T-helper 17 cell (primary cell): ENCODE measurements around the gene SRGAP3. TPM values are rescaled to one million over a fixed set of nuclear protein-coding genes. Genes with fewer than 3 reads are reported as not detected.
A peak's percentile ranks its signal among the peaks of the same experiment; 100 is the strongest.

Experiments
- ATAC-seq: fragments of 150-1000 bp; cut with Tn5 transposase; 2 replicates; pipeline ENCODE4 v1.10.0; 2021; ENCODE audit warnings: mild to moderate bottlenecking, moderate library complexity
- DNase-seq, 3 donors: peaks; one replicate each; pipeline versions ENCODE4 v3.0.0 to v3.0.0-alpha.2; 2020 to 2021
- H3K9me3 ChIP-seq: one replicate; pipeline ENCODE4 v1.7.0; 2013; ENCODE audit warnings: low read length, mild to moderate bottlenecking; ENCODE audit not compliant: control insufficient read depth, poor library complexity, severe bottlenecking
- H3K27ac Mint-ChIP-seq: one replicate; pipeline ENCODE4 v1.8.0; 2022; ENCODE audit warnings: mild to moderate bottlenecking, moderate library complexity, mixed read lengths
- H3K27me3 Mint-ChIP-seq: one replicate; pipeline ENCODE4 v1.8.0; 2022; ENCODE audit warnings: mixed read lengths
- H3K36me3 Mint-ChIP-seq: one replicate; pipeline ENCODE4 v1.8.0; 2022; ENCODE audit warnings: low read depth, mixed read lengths
- H3K4me1 Mint-ChIP-seq: one replicate; pipeline ENCODE4 v1.8.0; 2022; ENCODE audit warnings: mild to moderate bottlenecking, mixed read lengths
- H3K4me3 Mint-ChIP-seq: one replicate; pipeline ENCODE4 v1.8.0; 2022; ENCODE audit warnings: mild to moderate bottlenecking, moderate library complexity, mixed read lengths
- total RNA-seq, 4 donors: library from RNA in 2 of 4; stranded (reverse) in 2 of 4; gene quantifications; one replicate each; pipeline ENCODE4 v1.2.3 and lab custom pipeline; 2022 to 2026

Gene SRGAP3
- total RNA-seq, 2 donors from 2014 or later, result 1.8 to 2.2 TPM

DNA sequence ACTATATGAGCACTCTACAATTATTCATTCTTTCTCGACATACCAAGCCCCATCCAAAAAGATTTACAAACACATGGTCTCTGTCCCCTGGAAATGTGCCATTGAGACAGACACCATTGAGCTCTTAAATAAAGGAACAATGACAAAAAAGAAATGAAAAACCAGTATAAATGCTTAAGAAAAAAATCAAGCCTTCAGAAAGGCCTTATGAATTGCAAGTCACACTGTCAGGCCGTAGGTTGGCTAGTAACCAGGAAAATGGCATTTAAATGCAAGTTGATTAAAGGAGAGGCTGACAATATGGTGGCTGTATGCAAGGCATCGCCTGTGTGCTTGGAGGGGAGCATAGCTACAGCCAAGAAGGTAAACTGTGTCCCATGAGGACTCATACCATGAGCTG is 49.7 kb downstream of the SRGAP3 start:
- no peaks in the 10 kb centered on the region for H3K36me3 Mint-ChIP-seq
- H3K27ac Mint-ChIP-seq, result no peak overlapping the region
- ATAC-seq, result no peak
- H3K4me1 Mint-ChIP-seq, result no peaks in the 10 kb centered on the region
- H3K27me3 Mint-ChIP-seq, result no peaks in the 10 kb centered on the region
- DNase-seq, result no peak
- no peaks in the 10 kb centered on the region for H3K9me3 ChIP-seq
- H3K4me3 Mint-ChIP-seq, result no peak overlapping the region

DNA sequence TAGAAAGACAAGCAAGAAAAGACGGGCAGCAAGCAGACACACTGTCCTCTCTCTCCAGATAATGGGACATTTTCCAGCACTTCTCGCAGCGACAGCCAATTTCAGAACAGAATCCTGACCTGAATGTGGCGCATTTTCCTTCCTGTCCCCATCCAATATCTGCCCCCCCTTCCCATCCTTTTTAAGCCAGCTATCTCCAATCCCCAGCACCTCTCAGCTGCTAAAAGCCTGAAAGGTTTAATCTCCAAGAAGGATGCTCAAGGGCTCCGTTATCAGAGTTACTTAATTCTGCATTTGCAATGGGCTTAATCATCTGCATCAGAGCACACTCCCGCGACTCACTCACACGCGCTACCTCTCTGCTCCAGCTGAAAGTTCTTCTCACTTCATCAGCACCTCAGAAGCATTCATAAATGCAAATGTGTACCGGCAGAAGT is 50.5 kb downstream of the SRGAP3 start:
- DNase-seq (no peak), ATAC-seq (no peak)
- no peak overlapping the region for H3K4me3 Mint-ChIP-seq
- no peaks in the 10 kb centered on the region for H3K36me3 Mint-ChIP-seq
- H3K27ac Mint-ChIP-seq, result no peak overlapping the region
- no peaks in the 10 kb centered on the region for H3K27me3 Mint-ChIP-seq
- H3K9me3 ChIP-seq, result no peaks in the 10 kb centered on the region
- no peaks in the 10 kb centered on the region for H3K4me1 Mint-ChIP-seq

DNA sequence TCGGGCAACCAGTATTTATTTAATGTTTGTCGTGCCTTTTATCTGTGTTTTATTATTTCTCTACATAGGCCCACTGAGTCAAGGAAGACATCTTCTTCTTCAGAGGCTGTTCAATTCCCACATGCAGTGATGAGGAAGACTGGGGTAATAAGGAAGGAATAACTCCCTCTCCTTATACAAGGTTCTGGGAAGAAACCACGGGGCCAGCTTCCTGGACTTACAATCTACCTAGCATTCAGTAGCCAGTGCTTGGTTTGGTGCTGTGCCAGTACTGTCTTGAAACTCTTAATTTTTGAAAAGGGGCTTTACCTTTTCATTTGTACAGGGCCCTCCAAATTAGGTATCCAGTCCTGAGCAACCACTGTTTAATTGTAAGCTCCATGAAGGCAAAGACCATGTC is 51.2 kb downstream of the SRGAP3 start:
- H3K27ac Mint-ChIP-seq, result no peak overlapping the region
- H3K36me3 Mint-ChIP-seq, result no peaks in the 10 kb centered on the region
- H3K4me1 Mint-ChIP-seq, result no peaks in the 10 kb centered on the region
- H3K4me3 Mint-ChIP-seq, result no peak overlapping the region
- H3K9me3 ChIP-seq, result no peaks in the 10 kb centered on the region
- DNase-seq, result no peak
- no peak for ATAC-seq
- H3K27me3 Mint-ChIP-seq, result no peaks in the 10 kb centered on the region

DNA sequence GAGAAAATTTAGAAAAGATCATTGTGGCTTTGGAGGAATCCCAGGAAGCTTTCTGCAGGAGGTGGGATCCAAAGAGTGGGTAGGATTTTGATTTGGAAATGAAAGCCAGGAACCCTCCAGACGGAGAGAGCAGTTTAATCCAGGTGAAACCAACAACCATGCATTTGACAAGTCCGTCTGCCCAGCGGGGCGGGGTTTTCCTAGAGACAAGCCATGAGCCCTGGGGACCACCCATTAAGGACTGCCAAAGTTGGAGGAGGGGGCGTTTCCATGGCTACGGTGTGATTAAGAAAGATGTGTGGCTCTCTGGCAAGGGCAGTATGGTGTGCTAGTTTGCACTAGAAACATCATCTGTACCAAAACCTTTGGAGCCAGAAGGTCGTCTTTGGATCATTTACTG is 53.4 kb downstream of the SRGAP3 start:
- no peak overlapping the region for H3K27ac Mint-ChIP-seq
- no peak overlapping the region for H3K4me3 Mint-ChIP-seq
- DNase-seq, result no peak
- H3K9me3 ChIP-seq, result no peaks in the 10 kb centered on the region
- no peaks in the 10 kb centered on the region for H3K27me3 Mint-ChIP-seq
- H3K36me3 Mint-ChIP-seq, result no peaks in the 10 kb centered on the region
- H3K4me1 Mint-ChIP-seq, result no peaks in the 10 kb centered on the region
- ATAC-seq, result no peak

GRCh38 chr3:9195390-9195789 is 54.1 kb downstream of the SRGAP3 start:
- DNase-seq (no peak), ATAC-seq (no peak)
- Mint-ChIP-seq H3K4me1 (no peaks in the 10 kb centered on the region), H3K36me3 (no peaks in the 10 kb centered on the region), H3K27ac (no peak overlapping the region), H3K4me3 (no peak overlapping the region), H3K27me3 (no peaks in the 10 kb centered on the region)
- H3K9me3 ChIP-seq, result no peaks in the 10 kb centered on the region

GRCh38 chr3:9194509-9195184 is 54.8 kb downstream of the SRGAP3 start:
- Mint-ChIP-seq H3K27ac (no peak overlapping the region), H3K36me3 (no peaks in the 10 kb centered on the region), H3K27me3 (no peaks in the 10 kb centered on the region), H3K4me3 (no peak overlapping the region), H3K4me1 (no peaks in the 10 kb centered on the region)
- H3K9me3 ChIP-seq, result no peaks in the 10 kb centered on the region
- no peak for DNase-seq
- no peak for ATAC-seq

- H3K9me3 ChIP-seq, result no peaks in the 10 kb centered on the region
- no peaks in the 10 kb centered on the region for H3K27me3 Mint-ChIP-seq
- no peaks in the 10 kb centered on the region for H3K36me3 Mint-ChIP-seq
- peak overlapping the region; percentile 16 for H3K4me3 Mint-ChIP-seq
- no peak overlapping the region for H3K27ac Mint-ChIP-seq
- H3K4me1 Mint-ChIP-seq, result no peaks in the 10 kb centered on the region
- ATAC-seq (no peak), DNase-seq (no peak)
These were observed 55.7 kb downstream of the SRGAP3 start for GRCh38 chr3:9193633-9194195.

GRCh38 chr3:9193211-9193610 is 56.2 kb downstream of the SRGAP3 start:
- peak overlapping the region; percentile 43 for H3K4me3 Mint-ChIP-seq

DNA sequence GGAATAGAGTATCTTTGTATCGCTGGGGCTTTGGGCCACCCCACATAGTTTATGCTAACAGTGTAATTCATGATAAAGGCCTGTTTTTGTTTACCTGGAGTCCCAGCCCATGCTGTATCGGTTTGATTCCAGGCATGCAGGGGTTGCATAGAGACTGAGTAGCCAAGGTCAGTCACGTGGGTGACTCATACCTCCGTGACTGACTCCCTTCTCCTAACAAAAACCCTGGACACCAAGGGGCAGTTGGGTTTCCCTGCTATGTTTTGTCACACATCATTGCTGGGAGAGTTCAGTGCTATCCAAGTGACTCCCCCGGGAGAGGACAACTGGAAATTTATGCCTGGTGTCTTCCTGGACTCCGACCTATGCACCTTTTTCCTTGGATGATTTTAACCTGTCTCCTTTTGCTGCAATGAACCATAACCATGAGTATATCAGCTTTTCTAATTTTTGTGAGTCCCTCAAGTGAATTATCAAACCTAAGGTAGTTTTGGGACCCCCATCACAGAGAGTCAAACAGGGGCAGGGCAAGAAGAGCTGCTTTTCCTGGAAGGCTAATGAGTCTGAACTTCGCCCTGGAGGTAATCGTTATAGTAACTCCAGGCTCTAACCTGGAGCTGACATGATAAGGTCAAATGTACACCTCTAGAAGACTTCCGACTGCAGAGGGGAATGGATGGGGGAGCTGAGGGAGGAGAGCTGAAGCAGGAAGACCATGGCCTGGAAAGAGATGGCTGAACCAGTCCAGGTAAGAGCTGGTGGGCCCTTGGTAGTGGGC is 57.0 kb downstream of the SRGAP3 start:
- ATAC-seq, result no peak
- Mint-ChIP-seq H3K4me1 (peaks cover 3% of the 10 kb centered on the region), H3K36me3 (peaks cover 2% of the 10 kb centered on the region)

More at GRCh38 chr3:9193211-9193610, 56.2 kb downstream of the SRGAP3 start:
- no peaks in the 10 kb centered on the region for H3K9me3 ChIP-seq
- no peaks in the 10 kb centered on the region for H3K36me3 Mint-ChIP-seq
- no peak overlapping the region for H3K27ac Mint-ChIP-seq
- no peak for ATAC-seq
- no peaks in the 10 kb centered on the region for H3K4me1 Mint-ChIP-seq
- no peaks in the 10 kb centered on the region for H3K27me3 Mint-ChIP-seq
- DNase-seq, result no peak

DNA sequence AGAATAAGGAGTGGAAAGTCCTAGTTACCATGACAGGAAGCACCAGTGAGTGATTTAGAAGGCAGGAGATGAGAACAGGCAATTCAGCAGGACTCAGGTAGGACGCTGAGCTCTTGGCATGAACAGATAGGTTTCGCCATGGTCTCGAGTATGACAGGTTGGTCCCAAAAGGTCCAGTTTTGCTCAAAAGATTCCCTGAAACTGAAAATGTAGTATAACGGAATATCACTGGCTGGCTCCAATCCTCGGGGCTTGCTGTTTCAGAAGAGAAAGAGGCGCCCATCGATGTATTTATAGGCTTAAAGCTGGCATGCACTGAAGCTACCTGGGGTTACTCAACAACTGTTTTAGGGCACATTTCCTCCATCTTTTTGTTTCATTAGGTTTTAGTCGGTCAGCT is 59.2 kb downstream of the SRGAP3 start:
- no peak overlapping the region for H3K27ac Mint-ChIP-seq
- no peak for DNase-seq
- H3K27me3 Mint-ChIP-seq, result peaks cover 11% of the 10 kb centered on the region
- H3K4me3 Mint-ChIP-seq, result no peak overlapping the region
- H3K9me3 ChIP-seq, result no peaks in the 10 kb centered on the region
- ATAC-seq, result no peak
- H3K4me1 Mint-ChIP-seq, result peaks cover 4% of the 10 kb centered on the region
- H3K36me3 Mint-ChIP-seq, result peaks cover 2% of the 10 kb centered on the region

More for the DNA sequence above, 57.0 kb downstream of the SRGAP3 start:
- no peaks in the 10 kb centered on the region for H3K9me3 ChIP-seq
- no peak overlapping the region for H3K4me3 Mint-ChIP-seq
- peaks cover 6% of the 10 kb centered on the region for H3K27me3 Mint-ChIP-seq
- no peak overlapping the region for H3K27ac Mint-ChIP-seq
- DNase-seq, result no peak

DNA sequence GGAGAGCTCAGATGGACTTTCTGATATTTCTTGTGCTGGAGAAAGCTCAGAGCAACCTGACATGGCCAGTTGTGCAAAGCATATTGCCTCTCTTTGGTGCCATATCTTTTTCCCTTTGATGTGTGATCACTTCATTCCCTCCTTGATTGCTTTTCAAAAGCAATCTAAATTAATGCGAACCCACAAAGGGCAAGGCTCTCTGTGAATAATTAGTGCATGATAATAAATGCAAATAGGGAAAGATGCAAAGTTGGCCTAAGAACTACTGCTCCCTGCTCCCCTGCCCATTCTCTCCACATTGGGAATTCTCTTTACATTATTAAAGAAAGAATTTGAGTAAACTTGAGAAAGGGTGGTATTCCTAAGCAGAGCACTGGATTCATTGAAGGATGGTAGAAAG is 60.9 kb downstream of the SRGAP3 start:
- H3K9me3 ChIP-seq, result no peaks in the 10 kb centered on the region
- Mint-ChIP-seq H3K36me3 (peaks cover 2% of the 10 kb centered on the region), H3K27me3 (peaks cover 11% of the 10 kb centered on the region), H3K4me3 (no peak overlapping the region), H3K4me1 (peaks cover 4% of the 10 kb centered on the region), H3K27ac (no peak overlapping the region)
- DNase-seq, result no peak
- ATAC-seq, result no peak

DNA sequence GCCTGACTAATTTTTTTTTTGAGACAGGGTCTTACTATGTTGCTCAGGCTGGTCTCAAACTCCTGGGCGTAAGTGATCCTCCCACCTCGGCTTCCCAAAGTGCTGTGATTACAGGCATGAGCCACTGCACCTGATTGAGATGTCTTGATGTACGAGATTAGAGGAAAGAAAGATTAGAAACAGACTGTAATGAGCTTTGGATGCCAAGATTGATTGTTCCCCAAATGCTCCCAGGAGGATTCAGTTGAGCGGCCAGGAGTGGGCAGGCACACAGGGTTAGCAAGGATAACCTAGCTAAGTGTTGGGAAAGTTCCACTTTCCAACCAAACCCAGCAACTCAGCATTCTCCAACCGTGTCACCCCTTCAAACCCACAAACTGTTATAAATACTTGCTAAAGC is 63.7 kb downstream of the SRGAP3 start:
- peaks cover 2% of the 10 kb centered on the region for H3K36me3 Mint-ChIP-seq
- no peak overlapping the region for H3K27ac Mint-ChIP-seq
- DNase-seq, result no peak
- peaks cover 11% of the 10 kb centered on the region for H3K27me3 Mint-ChIP-seq
- H3K9me3 ChIP-seq, result no peaks in the 10 kb centered on the region
- H3K4me1 Mint-ChIP-seq, result peaks cover 5% of the 10 kb centered on the region
- no peak for ATAC-seq
- H3K4me3 Mint-ChIP-seq, result no peak overlapping the region

GRCh38 chr3:9185046-9185445 is 64.4 kb downstream of the SRGAP3 start:
- Mint-ChIP-seq H3K27ac (no peak overlapping the region), H3K36me3 (peaks cover 2% of the 10 kb centered on the region), H3K27me3 (peaks cover 11% of the 10 kb centered on the region), H3K4me3 (no peak overlapping the region), H3K4me1 (peaks cover 11% of the 10 kb centered on the region)
- DNase-seq, result no peak
- H3K9me3 ChIP-seq, result no peaks in the 10 kb centered on the region
- no peak for ATAC-seq
